A673 (cell line): ENCODE measurements around the gene GCGR. TPM values are rescaled to one million over a fixed set of nuclear protein-coding genes. Genes with fewer than 3 reads are reported as not detected.

ENCODE experiments used
- BruUV-seq: library from RNA; stranded (reverse); fragments of 400-500 nt; replicated peaks from 2 replicates; lab custom pipeline; 2021; lab: Mats Ljungman, UMichigan
- CTCF ChIA-PET: fragments of 300-600 bp; sonication (Branson Sonifier 250); formaldehyde crosslinking; loops from one replicate; lab custom pipeline; 2022; ENCODE audit warnings: antibody characterized with exemption; lab: Charles Lee
- POLR2A ChIA-PET: fragments of 300-600 bp; sonication (Branson Sonifier 250); formaldehyde crosslinking; loops from one replicate; lab custom pipeline; 2022; ENCODE audit warnings: antibody characterized with exemption; ENCODE audit not compliant: low non-redundant PET; lab: Charles Lee
- DNase-seq: peaks from one replicate; pipeline ENCODE4 v3.0.0-alpha.2; 2015; ENCODE audit warnings: low spot score
- H3K27ac ChIP-seq: fragments of 200-600 bp; sonication (generic); 2 replicates; pipeline ENCODE4 v1.5.1; 2016; ENCODE audit warnings: mixed run types, low read depth, mild to moderate bottlenecking, mixed read lengths, antibody characterized with exemption, low read length; ENCODE audit not compliant: poor library complexity, severe bottlenecking
- H3K27me3 ChIP-seq: fragments of 200-600 bp; sonication (generic); replicated peaks from 2 replicates; pipeline ENCODE4 v1.6.1; 2017; ENCODE audit warnings: mixed run types, low read depth, mild to moderate bottlenecking, mixed read lengths, antibody characterized with exemption, low read length; ENCODE audit not compliant: insufficient read depth, poor library complexity
- H3K36me3 ChIP-seq: fragments of 200-600 bp; sonication (generic); 2 replicates; pipeline ENCODE4 v1.6.1; 2016; ENCODE audit warnings: mixed run types, mild to moderate bottlenecking, mixed read lengths, antibody characterized with exemption, low read length; ENCODE audit not compliant: insufficient read depth, poor library complexity, severe bottlenecking
- H3K4me1 ChIP-seq: fragments of 200-600 bp; sonication (generic); 2 replicates; pipeline ENCODE4 v1.6.1; 2017; ENCODE audit warnings: mixed run types, mild to moderate bottlenecking, mixed read lengths, antibody characterized with exemption, low read length; ENCODE audit not compliant: insufficient read depth, poor library complexity, severe bottlenecking
- H3K4me3 ChIP-seq: fragments of 200-600 bp; sonication (generic); 2 replicates; pipeline ENCODE4 v1.5.1; 2016; ENCODE audit warnings: low read depth, mixed run types, mild to moderate bottlenecking, mixed read lengths, low read length; ENCODE audit not compliant: poor library complexity, severe bottlenecking
- H3K9me3 ChIP-seq: fragments of 200-600 bp; sonication (generic); 2 replicates; pipeline ENCODE4 v1.6.1; 2016; ENCODE audit warnings: mixed run types, low read depth, mild to moderate bottlenecking, mixed read lengths, antibody characterized with exemption, low read length; ENCODE audit not compliant: poor library complexity, severe bottlenecking
- EZH2 ChIP-seq: fragments of 200-600 bp; sonication (generic); IDR thresholded peaks from 2 replicates; pipeline ENCODE4 v1.6.1; 2017; ENCODE audit warnings: borderline replicate concordance, low read depth, mild to moderate bottlenecking, mixed read lengths, antibody characterized with exemption, low read length; ENCODE audit not compliant: poor library complexity, severe bottlenecking
- intact Hi-C: fragments of 100-400 bp; cut with micrococcal nuclease; formaldehyde crosslinking; loops from one replicate; pipeline ENCODE4 v1.10.0; 2022; ENCODE audit not compliant: unreplicated experiment
- total RNA-seq: library from RNA; stranded (reverse); gene quantifications from 2 replicates; pipeline ENCODE4 v1.2.3, GENCODE V29; 2021
- TF ChIP-seq, protein P1 (sequence below): fragments of 300-800, 200-600 bp; sonication (generic); conservative IDR thresholded peaks from 2 replicates; pipeline ENCODE4 v1.5.1; 2017; ENCODE audit warnings: low read depth, mild to moderate bottlenecking, antibody characterized with exemption, low read length, moderate library complexity, mixed read lengths

GCGR gene
- total RNA-seq, 1 experiment from 2014 or later = not detected

DNA sequence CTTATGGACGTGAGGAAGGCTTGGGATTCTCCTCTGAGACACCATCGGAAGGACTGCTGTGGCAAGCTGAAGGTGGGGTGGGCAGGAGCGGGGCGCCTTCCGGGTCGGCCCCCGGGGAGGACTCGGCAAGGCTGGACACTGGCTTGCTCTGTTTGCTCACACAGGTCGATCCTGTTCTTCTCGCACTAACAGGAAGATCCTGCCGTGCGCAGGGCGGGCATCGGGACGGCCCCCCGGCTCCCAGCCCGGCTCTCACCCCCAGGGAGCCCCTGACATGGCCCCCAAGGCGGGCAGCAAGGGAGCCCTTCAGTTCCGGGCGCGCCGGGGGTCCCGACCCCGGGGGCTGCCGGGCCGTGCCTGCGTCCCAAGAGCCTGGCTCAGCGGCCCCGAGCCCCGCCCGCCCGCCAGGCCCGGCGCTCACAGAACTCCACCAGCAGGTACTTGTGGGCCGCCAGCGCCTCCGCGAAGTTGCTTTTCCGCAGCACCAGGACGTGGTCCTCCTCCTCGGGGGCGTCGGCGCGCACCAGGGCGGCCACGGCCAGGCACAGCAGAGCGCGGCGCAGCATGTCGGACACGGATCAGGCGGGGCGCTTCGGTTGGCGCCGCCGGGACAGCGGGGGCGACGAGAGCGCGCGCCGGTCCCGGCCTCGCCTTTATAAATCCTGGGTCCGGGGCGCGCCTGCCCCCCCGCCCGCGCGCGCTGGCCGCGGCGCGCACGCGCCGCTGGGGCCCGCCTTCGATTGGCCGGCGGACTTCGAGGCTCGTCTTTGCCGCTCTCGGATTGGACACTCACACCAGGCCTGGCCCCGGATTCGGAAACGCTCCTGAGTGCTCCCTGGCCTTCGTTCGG, 56.2 kb downstream of the GCGR start, which contains the start of gene P4HB:
Gene P4HB (minus strand): TSS at position 630 of the 850 bp plus-strand sequence. CDS start 64 bp downstream, at position 566.
- BruUV-seq = no TSS peak
- no peak for DNase-seq
- Histone ChIP-seq H3K4me1 (peaks cover 20% of the 10 kb centered on the region), H3K36me3 (peaks cover 47% of the 10 kb centered on the region), H3K27me3 (no peaks in the 10 kb centered on the region), H3K4me3 (peak within 1 kb of the TSS; percentile 90), H3K9me3 (no peaks in the 10 kb centered on the region), H3K27ac (peak within 1 kb of the TSS; percentile 96)
- CTCF ChIA-PET = no interaction called here
- intact Hi-C loops = no loop called here
- POLR2A ChIA-PET = no interaction called here
- TF ChIP-seq EZH2 = no peak
- TF ChIP-seq, protein P1, sequence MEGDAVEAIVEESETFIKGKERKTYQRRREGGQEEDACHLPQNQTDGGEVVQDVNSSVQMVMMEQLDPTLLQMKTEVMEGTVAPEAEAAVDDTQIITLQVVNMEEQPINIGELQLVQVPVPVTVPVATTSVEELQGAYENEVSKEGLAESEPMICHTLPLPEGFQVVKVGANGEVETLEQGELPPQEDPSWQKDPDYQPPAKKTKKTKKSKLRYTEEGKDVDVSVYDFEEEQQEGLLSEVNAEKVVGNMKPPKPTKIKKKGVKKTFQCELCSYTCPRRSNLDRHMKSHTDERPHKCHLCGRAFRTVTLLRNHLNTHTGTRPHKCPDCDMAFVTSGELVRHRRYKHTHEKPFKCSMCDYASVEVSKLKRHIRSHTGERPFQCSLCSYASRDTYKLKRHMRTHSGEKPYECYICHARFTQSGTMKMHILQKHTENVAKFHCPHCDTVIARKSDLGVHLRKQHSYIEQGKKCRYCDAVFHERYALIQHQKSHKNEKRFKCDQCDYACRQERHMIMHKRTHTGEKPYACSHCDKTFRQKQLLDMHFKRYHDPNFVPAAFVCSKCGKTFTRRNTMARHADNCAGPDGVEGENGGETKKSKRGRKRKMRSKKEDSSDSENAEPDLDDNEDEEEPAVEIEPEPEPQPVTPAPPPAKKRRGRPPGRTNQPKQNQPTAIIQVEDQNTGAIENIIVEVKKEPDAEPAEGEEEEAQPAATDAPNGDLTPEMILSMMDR = no peak

DNA sequence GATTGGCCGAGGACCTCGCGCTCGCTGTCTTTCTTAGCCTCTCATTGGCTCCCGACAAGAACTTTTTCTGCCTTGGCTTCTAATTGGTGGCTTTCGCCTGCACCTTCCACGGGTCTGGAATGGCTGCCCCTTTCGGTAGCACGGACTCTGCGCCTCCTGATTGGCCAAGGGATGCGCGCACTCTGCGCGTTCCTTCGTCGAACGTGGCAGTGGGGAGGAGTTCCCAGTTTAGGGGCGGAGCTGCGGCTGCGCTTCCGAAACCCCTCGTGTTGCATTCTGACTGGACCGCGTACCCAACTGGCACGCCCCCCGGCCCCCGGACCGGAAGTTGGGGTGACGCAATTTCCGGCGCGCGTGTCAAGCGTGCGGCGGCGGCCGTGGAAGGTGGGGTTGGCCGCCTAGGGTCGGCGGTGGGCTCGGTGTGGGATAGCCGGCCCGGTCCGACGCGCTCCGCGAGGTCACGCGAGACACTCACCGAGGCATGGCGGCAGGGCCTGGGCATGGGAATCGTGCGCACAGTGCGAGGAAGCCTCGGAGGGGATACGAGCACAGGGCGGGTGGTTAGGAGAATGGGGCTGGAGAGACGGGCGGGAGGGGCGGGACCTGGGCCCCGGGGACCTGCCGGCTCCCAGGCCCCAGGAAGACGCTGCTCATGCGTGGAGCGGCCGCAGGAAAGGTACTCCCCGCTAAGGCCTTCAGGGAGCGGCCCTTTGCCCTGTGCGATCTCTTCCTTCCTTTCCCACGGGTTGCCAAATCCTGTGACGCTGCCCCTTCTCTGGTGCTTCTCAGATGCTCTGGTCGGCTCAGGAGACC, 57.0 kb downstream of the GCGR start:
- no TSS peak for BruUV-seq
- Histone ChIP-seq H3K36me3 (peaks cover 42% of the 10 kb centered on the region), H3K27me3 (no peaks in the 10 kb centered on the region), H3K4me1 (peaks cover 20% of the 10 kb centered on the region), H3K27ac (peak overlapping the region; percentile 89), H3K4me3 (peak overlapping the region; percentile 90), H3K9me3 (no peaks in the 10 kb centered on the region)
- CTCF ChIA-PET = interaction anchor here (1.1 kb wide), 1 partner anchor 9 kb away, joined by 3 read pairs; no protein-coding TSS in a partner anchor
- intact Hi-C loops = no loop called here
- POLR2A ChIA-PET = no interaction called here
- TF ChIP-seq EZH2 = no peak
- TF ChIP-seq, protein P1 = no peak
- peak; percentile 100 for DNase-seq

DNA sequence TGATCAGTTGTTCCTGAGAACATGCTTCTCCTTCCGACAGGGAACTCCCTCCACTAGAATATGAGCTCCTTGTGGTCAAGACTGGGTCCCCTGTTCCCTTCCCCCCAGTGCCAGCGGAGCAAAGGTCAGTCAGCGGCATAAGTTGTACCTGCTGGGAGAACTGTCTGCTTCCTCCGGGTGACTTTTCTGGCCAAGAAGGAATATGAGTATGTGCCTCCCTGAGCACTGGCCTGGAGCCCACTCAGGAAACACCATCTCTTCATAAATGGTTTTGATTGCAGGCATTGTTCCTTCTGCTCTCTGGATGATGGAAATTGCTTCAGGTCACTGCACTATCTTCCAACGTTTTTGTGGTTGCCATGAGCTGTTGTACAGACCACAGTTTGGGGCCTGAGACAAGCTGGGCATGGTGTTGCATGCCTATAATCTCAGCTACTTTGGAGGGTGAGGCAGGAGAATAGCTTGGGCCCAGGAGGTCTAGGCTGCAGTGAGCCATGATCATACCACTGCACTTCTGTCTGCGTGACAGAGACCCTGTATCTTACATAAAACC, 59.2 kb downstream of the GCGR start:
- no TSS peak for BruUV-seq
- H3K27me3 ChIP-seq = no peaks in the 10 kb centered on the region
- ChIA-PET CTCF (no interaction called here), POLR2A (no interaction called here)
- no peaks in the 10 kb centered on the region for H3K9me3 ChIP-seq
- H3K36me3 ChIP-seq = peaks cover 41% of the 10 kb centered on the region
- intact Hi-C loops = no loop called here
- H3K4me3 ChIP-seq = no peak overlapping the region
- DNase-seq = no peak
- TF ChIP-seq, protein P1 = no peak
- no peak for TF ChIP-seq EZH2
- peaks cover 24% of the 10 kb centered on the region for H3K4me1 ChIP-seq
- H3K27ac ChIP-seq = no peak overlapping the region
